HFFc6 (cell line): ENCODE data around the gene SLC25A48. TPM values are rescaled to one million over a fixed set of nuclear protein-coding genes. Genes with fewer than 3 reads are reported as not detected.

Experiments used
- DNase-seq: peaks from one replicate; pipeline ENCODE4 v3.0.0-alpha.2; 2018
- H3K27ac Mint-ChIP-seq: 2 replicates; pipeline ENCODE4 v1.8.0; 2020; ENCODE audit warnings: mild to moderate bottlenecking, mixed read lengths
- H3K27me3 Mint-ChIP-seq: 2 replicates; pipeline ENCODE4 v1.8.0; 2021; ENCODE audit warnings: mild to moderate bottlenecking, moderate library complexity, mixed read lengths; ENCODE audit not compliant: insufficient read depth
- H3K36me3 Mint-ChIP-seq: 2 replicates; pipeline ENCODE4 v1.8.0; 2021; ENCODE audit warnings: low read depth, mixed read lengths
- H3K4me1 Mint-ChIP-seq: 2 replicates; pipeline ENCODE4 v1.8.0; 2020; ENCODE audit warnings: low read depth, mixed read lengths
- H3K4me3 Mint-ChIP-seq: 2 replicates; pipeline ENCODE4 v1.8.0; 2020; ENCODE audit warnings: mild to moderate bottlenecking, moderate library complexity, mixed read lengths
- H3K9me3 Mint-ChIP-seq: 2 replicates; pipeline ENCODE4 v1.8.0; 2020; ENCODE audit warnings: mild to moderate bottlenecking, mixed read lengths
- CTCF ChIP-seq: fragments of 200-600 bp; sonication (generic); IDR thresholded peaks from 2 replicates; pipeline ENCODE4 v1.5.0; 2021; ENCODE audit warnings: antibody characterized with exemption, mild to moderate bottlenecking
- total RNA-seq, 6 experiments: library from RNA; stranded (reverse); fragmentation: NEBNext Ultra II Directional; extraction: Animal tissue kit (Norgen Biotek cat#: 25700); gene quantifications; 2 replicates in 1 of 6; 3 replicates in 5 of 6; pipeline ENCODE4 v1.2.3, GENCODE V29; 2021

Gene SLC25A48
- total RNA-seq, 6 experiments from 2014 or later = not detected

DNA sequence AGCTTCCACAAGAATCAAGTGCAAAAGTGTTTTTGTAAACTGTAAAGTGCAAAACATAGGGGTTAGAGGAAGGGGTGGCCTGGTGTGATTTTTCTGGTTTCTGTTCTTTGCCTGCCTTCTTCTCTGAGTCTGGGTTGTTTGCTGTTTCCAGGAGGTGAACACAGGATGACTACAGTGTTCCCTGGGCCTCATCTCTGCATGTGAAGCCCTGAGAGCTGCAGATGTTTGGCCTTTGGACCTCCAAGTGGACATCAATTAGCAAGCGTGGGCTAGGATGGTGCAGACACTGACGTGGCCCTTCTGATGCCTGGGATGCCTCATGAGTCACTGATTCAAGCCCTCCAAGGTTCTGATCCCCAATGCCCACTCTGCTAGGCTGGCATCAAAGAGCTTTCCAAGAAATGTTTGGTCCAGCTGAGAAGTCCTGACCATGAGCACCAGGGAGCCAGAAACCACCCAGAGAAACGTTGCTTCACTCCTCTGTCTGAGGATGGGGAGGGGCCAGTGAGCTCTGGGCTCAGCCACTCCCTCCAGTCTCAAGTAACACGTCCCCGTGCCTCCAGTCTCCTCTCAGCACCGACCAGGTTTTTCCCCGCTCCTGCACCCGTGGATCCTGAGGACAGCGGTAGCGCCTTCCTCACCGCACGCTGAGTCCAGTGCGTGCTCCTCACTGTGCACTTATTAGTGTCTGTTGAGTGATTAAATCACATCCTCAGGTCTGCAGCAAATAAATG is 53.6 kb downstream of the SLC25A48 start:
- peak; percentile 29 for DNase-seq
- H3K27me3 Mint-ChIP-seq = peaks cover 21% of the 10 kb centered on the region

GRCh38 chr5:135890296-135890695 is 55.8 kb downstream of the SLC25A48 start:
- no peak for DNase-seq
- H3K4me3 Mint-ChIP-seq = no peak overlapping the region
- peaks cover 15% of the 10 kb centered on the region for H3K4me1 Mint-ChIP-seq
- peaks cover 11% of the 10 kb centered on the region for H3K27me3 Mint-ChIP-seq
- no peaks in the 10 kb centered on the region for H3K36me3 Mint-ChIP-seq
- H3K27ac Mint-ChIP-seq = no peak overlapping the region
- H3K9me3 Mint-ChIP-seq = no peaks in the 10 kb centered on the region
- no peak for TF ChIP-seq CTCF

More for the DNA sequence above, 53.6 kb downstream of the SLC25A48 start:
- Mint-ChIP-seq H3K9me3 (no peaks in the 10 kb centered on the region), H3K4me3 (0 out of 2 replicates have a peak overlapping the region, but pooled peaks have one; percentile 26), H3K36me3 (no peaks in the 10 kb centered on the region), H3K4me1 (peaks cover 15% of the 10 kb centered on the region), H3K27ac (no peak overlapping the region)
- TF ChIP-seq CTCF = no peak

DNA sequence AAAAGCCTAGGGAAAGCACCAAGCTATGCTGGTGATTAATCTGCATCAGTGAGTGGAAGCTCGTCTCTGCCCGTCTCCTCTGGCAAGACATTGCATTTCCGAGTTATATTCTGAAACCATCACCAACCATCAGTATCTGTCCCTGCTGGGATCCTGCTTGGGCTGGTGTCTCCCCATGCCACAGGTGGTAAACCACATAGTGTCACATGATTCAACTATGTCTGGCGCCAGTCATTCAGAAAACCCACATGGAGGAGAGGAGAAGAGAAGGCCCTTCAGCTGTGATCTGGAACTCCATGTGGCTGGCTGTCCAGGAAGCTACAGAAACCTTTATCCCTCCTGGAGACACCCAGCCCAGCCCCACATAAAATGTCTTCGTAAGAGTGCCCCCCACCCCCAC is 56.4 kb downstream of the SLC25A48 start:
- H3K27me3 Mint-ChIP-seq = peaks cover 14% of the 10 kb centered on the region
- H3K27ac Mint-ChIP-seq = no peak overlapping the region
- no peaks in the 10 kb centered on the region for H3K9me3 Mint-ChIP-seq
- no peak overlapping the region for H3K4me3 Mint-ChIP-seq
- no peak for DNase-seq
- no peak for TF ChIP-seq CTCF
- H3K36me3 Mint-ChIP-seq = no peaks in the 10 kb centered on the region
- peaks cover 15% of the 10 kb centered on the region for H3K4me1 Mint-ChIP-seq

DNA sequence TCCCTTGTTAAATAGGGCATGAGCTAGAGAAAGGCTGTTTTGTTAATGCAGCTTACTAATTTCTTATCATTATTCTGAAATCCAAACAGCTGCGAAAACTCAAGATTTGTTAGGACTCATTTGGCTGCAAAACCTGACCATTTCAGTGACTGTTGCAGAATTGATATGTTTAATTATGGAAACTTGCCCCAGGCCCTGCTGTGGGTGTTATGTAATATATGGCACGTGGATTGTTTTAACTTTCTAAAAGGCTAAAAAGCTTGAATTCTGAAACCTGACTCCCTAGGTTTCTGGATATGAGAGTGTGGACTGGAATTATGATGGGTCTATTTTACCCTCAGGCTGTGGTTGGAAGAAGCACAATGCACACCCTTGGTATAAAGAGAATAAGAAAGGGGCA is 56.8 kb downstream of the SLC25A48 start:
- TF ChIP-seq CTCF = no peak
- Mint-ChIP-seq H3K27me3 (peaks cover 14% of the 10 kb centered on the region), H3K36me3 (no peaks in the 10 kb centered on the region), H3K9me3 (no peaks in the 10 kb centered on the region), H3K4me3 (no peak overlapping the region), H3K27ac (no peak overlapping the region), H3K4me1 (peaks cover 15% of the 10 kb centered on the region)
- no peak for DNase-seq

- Mint-ChIP-seq H3K9me3 (no peaks in the 10 kb centered on the region), H3K4me3 (no peak overlapping the region), H3K27ac (no peak overlapping the region), H3K27me3 (peaks cover 16% of the 10 kb centered on the region), H3K36me3 (no peaks in the 10 kb centered on the region), H3K4me1 (peaks cover 15% of the 10 kb centered on the region)
- TF ChIP-seq CTCF = peak; percentile 26
- DNase-seq = no peak
These were observed 57.3 kb downstream of the SLC25A48 start for GRCh38 chr5:135891791-135892190.
